GM21515 (cell line): Measurements from ENCODE around the gene TMPO.
"Not testable (repeated sequence)": the region's sequence is repeated elsewhere in the genome, so short reads cannot be mapped to it uniquely, and the experiment has no call there.

ENCODE experiments used
- ATAC-seq: cut with Tn5 transposase; IDR thresholded peaks from one replicate; pipeline ENCODE4 v1.9.1; 2021; ENCODE audit not compliant: unreplicated experiment

The TMPO gene

DNA sequence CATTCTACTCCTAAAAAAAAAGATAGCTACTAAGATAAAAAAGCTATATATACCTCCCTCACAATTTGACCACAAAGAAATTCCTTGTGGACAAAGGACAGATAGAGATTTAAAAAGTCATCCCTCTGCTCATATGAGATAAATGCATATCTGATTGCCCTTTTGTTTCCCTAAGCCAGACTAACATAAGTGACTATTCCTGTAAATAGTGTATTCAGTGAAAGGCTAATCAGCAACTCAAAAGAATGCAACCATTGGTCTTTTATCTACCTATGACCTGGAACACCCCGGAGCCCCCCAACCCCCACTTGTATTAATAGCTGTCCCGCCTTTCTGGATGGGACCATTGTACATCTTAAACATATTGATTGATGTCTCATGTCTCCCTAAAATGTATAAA lies 6.3 kb upstream of the TMPO start:
- ATAC-seq, result no peak

GRCh38 chr12:98511806-98512205 lies 3.6 kb upstream of the TMPO start:
- not testable (repeated sequence) for ATAC-seq

DNA sequence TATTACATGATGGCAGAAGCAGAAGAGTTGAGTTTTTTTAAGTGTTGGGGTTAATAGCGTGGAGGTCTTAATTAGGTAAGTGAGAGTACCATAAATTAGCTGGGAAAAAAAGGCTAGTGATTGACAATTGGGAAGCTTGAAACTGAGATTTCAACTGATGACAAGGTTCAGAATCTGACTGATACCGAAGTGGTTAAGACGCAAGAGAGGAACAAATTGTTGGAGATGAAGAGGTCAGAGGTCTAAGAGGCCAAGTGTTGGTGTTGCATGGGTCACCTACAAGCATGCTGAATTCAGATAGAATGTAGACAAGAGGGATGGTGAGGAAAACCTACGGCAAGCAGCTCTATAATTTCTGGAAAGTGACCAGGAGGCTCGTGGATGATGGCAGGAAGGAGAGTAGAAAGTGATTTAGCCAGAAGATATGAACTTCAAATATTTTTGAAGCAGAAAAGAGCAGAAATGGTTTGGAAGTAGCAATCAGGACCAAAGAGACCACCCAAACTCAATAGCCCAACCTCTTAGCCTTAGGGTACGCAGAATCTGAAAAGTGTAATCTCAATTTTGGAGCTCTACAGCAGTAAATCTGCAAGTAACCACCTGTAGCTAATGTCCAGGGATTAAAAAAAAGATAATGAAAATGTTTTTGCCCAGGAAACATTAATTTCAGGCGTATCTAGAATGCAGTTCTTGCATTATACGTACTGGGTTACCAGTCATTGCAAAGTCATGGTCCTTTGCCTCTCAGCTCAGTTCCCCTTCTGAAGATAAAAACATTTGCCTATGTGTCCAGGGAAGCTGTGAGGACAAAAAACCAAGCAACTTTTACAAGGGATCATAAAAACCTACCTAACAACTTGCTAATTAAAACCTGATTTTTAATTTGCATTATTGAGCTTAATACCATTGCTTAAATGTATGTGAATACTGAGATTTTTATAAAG lies 1.7 kb upstream of the TMPO start:
- no peak for ATAC-seq

GRCh38 chr12:98514982-98515286 lies 456 bp upstream of the TMPO start:
- ATAC-seq, result no peak

- peak; percentile 56 for ATAC-seq
Measured at GRCh38 chr12:98516111-98516873, 902 bp downstream of the TMPO start.

GRCh38 chr12:98519257-98519907 lies 4.0 kb downstream of the TMPO start:
- no peak for ATAC-seq

DNA sequence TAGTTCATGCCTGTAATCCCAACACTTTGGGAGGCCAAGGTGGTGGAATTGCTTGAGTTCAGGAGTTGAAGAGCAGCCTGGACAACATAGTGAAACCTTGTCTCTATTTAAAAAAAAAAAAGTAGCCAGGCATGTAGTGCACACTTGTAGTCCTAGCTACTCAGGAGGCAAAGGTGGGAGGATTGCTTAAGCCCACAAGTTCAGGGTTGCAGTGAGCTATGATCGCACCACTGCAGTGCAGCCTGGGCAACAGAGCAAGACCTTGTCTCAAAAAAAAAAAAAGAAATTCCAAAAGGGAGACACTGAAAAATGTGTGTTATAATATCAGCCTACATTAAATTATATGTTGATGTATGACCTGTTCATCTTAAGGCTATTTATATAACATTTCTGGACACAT lies 14.7 kb downstream of the TMPO start:
- ATAC-seq, result no peak

- ATAC-seq, result no peak
Measured at GRCh38 chr12:98532687-98533304, 17.4 kb downstream of the TMPO start.

- no peak for ATAC-seq
Measured at GRCh38 chr12:98533723-98534251, 18.4 kb downstream of the TMPO start.

DNA sequence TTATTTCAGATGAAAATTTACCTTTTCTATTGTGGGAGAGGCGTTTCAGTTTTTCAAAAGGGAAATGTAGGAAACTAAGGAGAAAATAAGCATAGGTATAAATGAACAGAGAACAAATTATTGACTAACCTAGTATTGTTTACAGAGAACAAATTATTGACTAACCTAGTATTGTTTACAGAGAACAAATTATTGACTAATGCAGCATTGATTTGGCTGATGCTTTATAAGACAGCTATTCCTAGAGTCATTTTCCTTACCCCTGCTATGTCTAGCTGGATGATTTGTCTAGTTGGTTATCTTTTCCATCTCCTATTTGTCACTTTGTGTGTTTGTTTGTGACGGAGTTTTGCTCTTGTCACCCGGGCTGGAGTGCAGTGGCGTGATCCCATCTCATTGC lies 22.6 kb downstream of the TMPO start:
- no peak for ATAC-seq

DNA sequence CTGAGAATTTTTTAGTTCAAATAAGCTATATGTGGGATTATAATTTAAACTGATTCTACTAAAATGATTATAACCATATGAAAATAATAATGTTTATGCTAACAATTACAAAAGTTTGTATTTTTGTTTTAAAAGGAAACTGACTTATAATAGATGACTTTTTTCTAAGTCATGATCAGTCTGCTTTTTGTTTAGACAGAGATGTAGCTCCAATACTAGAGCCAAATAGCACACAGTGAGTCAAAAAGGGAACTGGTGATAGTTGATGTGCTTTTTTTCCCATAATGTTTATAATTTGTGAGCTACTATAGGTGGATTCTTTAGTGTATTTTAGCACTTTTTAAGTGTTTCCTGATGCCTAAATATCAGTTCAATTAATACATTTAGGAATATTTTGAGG lies 28.3 kb downstream of the TMPO start:
- ATAC-seq, result no peak

GRCh38 chr12:98544751-98545150 lies 29.4 kb downstream of the TMPO start:
- no peak for ATAC-seq

- no peak for ATAC-seq
Measured at GRCh38 chr12:98549371-98550110, 34.2 kb downstream of the TMPO start.

- ATAC-seq, result no peak
Measured at GRCh38 chr12:98551787-98552186, 36.4 kb downstream of the TMPO start.

- ATAC-seq, result not testable (repeated sequence)
Measured at GRCh38 chr12:98558097-98558496, 42.7 kb downstream of the TMPO start.

DNA sequence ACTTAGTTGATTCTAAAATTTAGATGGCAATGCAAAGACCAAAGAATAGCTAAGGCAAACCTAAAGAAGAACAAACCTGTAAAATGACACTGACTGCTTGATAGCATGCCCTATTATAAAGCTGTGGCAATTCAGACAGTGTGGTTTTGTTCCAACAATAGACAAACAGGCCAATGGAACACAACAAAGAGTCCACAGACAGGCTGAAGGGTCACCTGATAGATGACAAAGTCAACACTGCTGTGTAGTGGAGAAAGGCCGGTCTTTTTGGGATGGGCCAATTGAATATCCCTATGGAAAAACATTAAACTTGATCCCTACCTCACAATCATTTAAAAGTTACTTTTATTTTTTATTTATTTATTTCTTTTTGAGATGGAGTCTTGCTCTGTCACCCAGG lies 44.3 kb downstream of the TMPO start:
- ATAC-seq, result no peak

DNA sequence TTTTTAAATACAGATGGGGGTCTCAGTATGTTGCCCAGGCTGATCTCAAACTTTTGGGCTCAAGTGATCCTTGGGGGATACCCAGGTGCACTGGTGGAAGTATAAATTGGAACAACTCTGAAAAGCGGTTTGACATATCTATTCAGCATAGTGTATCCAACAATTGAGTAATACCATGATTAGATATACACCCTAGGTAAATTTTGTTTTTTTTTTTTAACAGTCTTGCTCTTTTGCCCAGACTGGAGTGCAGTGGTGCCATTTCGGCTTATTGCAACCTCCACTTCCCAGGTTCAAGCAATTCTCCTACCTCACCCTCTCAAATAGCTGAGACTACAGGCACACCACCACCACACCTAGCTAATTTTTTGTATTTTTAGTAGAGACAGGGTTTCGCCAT lies 46.5 kb downstream of the TMPO start:
- no peak for ATAC-seq

- no peak for ATAC-seq
Measured at GRCh38 chr12:98572010-98572409, 56.6 kb downstream of the TMPO start.

DNA sequence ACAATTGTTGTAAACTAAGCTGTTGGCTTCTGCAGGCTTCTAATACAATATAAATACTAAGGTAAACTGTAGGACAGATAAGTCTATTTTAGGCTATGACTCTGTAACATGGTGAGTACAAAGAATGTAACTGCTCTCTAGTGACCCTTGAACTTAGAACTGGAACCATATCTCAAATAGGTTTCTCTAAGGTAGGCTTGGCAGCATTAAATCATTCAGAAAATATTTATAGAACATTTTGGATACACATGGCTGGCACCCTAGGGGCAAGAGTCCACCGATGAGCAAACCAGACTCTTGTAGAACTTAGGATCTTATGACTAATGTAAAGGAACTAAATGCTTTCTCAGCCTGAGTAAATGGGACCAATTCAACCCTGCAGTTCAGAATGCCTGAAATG lies 58.7 kb downstream of the TMPO start:
- ATAC-seq, result no peak

DNA sequence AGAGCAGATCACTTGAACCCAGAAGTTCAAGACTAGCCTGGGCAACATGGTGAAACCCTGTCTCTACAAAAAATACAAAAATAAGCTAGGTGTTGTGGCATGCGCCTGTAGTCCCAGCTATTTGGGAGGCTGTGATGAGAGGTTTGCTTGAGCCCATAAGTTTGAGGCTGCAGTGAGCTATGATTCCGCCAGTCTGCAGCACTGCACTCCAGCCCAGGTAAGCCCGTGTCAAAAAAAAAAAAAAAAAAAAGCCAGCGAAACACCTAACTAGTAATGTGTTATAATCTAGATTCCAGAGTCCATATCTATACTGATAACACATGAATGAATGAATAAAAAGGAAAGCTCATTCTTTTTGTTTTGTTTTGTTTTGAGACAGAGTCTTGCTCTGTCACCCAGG lies 59.6 kb downstream of the TMPO start:
- no peak for ATAC-seq
